Measurements from ENCODE around the gene CTDNEP1.
"Not testable (repeated sequence)": the region's sequence is repeated elsewhere in the genome, so short reads cannot be mapped to it uniquely, and the experiment has no call there.

CTDNEP1 gene

DNA sequence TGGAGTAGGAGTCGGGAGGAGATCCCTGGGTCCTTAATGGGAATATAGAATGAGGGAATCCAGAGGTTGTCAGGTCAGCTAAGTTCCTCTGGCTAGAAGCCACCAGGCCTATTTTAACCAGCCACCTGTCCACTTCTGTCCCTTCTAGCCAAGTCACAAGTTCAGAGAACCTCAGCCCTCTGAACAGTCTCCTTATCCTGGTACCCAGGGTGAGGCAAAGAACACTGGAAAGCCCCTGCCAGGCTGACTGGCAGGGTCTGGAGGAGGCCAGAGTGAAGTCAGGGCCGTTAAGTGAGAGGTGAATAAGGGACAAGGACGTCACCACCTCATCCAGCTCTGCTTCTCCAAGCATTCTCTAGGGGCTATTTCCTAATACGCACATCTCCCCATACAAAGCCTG lies 2.7 kb downstream of the CTDNEP1 start:
- DNase-seq (ENCODE audit: low spot score), result no peak

DNA sequence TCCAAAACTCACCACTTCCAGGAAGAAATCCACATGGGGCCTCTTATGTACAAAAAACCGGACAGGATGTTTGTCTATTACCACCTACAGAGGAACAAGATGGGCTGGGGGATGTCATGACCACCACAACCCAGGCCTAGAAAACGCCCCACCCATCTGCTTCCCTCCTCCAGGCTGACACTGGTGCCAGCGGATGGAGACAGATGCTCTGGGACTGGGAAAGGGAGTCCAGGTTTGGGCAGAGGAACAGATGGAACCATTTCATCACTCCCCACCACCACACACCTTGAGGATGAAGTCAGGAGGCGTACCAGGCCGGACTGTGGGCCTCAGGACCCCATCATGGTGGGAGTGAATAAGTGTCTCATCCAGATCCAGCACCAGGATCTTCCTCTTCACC lies 4.8 kb downstream of the CTDNEP1 start:
- no peak for DNase-seq (ENCODE audit: low spot score)

GRCh38 chr17:7243838-7244237 lies 7.7 kb downstream of the CTDNEP1 start:
- DNase-seq (ENCODE audit: low spot score), result not testable (repeated sequence)

DNA sequence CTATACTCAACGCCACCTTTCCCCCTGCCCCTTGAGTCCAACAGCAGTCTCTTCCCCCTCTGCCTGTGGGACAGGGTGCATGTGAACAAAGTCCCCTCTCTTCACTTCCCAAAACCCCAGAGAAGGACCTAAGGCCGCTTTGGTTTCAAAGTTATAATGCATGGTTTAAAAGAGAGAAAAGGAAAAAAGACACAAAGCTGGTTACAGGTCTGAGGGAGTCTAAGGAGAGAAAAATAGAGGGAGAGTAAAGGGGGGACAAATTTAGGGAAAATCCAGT lies 8.1 kb downstream of the CTDNEP1 start:
- DNase-seq (ENCODE audit: low spot score), result no peak

DNA sequence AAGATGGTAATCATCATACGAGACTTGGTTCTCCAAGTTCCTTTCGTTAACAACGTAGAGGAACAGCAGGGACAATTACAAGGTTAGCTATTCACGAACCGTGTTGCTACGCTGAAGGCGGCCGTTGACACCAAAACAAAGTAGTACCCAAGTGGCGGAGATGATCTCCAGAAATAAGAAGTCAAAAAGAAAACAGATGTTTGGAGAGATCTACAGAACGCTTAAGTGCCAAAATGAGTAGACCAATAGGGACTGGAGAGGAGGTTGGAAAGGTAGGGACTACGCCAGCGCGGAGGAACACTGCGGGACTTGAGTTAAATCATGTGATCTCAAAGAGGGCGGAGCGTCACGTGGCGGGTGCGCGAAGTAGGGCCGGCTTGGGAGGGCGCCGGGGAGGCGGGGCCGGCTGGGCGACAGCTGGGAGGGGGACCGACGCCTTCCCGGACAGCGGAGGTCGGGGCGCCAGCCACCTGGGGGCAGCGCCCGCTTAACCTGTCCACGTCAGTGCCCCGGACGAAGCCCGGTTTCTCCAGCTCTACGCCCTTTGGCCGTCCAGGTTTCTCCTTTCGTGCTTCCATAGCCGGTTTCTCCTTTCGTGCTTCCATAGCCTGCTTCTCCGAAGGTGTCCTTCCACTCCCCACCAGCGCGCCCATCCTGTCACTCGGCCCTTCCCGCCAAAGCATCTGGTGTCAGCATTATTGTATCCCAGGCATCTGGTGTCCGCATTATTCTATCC lies 8.6 kb downstream of the CTDNEP1 start:
- peak; percentile 90 for DNase-seq (ENCODE audit: low spot score)

DNA sequence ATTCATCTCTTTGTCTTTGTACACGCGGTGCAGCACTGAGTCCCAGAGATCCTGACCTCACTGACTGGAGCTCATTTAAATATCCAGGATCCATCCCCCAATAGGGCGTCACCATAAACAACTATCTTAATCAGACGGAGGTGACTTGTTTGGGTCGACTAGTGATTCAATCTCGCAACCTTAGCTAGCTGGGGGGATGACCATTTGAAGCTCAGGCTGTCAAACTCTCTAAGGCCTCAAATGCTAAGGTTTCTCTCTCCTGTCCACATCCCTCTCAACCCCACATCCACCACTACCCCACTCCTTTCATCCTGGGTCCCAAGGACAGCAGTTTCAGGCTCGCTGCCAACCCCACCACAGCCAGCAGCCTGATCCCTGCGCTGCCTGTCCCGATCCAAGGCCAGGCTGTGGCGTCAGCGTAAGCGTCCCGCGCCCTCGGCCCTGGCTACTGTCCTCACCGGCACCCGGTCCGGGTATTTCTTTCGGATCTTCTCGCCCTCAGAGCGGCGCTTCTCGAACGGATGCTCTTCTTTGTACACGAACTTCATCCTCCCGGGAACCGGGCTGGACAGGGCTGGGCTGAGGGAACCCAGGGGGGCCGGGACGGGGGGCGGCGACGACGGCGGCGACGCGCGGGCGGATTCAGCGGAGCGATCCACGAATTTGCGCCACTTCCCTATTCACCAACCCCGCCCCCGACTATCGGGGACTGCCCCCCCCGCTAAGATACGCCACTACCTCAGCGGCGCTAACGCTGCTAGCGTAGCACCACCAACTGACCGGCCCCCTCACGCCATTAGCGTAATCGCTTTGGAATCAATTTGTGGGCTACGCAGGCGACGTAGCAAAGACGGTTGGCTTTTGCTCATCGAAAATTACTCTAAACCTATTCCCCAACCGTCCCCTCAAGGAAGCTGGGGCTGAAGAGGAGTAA lies 9.5 kb downstream of the CTDNEP1 start, which contains the start of gene GABARAP:
GABARAP (minus strand) TSS at position 667 of the 934 bp plus-strand sequence; CDS start at position 548, 119 bp downstream.
- DNase-seq (ENCODE audit: low spot score), result peak; percentile 88

DNA sequence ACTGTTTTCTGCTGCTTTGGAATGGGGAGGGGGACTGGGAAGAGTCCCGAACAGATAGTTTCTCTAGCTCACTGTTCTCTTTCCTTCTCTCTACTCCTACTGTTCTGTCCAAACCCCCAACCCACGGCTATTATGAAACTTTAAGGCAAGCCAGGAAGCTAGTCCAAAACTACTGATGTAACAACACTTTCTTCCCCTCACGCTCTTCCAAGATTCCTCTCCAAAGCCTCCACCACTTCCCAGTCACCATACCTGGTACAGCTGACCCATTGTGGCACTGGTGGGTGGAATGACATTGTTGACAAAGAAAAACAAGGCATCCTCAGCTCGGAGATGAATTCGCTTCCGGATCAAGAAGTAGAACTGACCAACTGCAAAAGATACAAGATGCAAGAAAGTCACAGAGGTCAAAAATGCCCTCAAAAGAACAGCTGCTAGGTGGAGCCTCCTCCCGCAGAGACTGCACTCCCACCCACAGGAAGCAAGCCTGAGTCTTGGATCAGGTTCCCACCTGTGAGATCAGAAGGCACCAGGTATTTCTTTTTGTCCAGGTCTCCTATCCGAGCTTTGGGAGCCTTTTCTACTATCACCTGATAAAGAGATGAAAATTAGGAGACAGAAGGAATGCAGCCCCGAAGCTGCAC lies 10.3 kb downstream of the CTDNEP1 start:
- DNase-seq (ENCODE audit: low spot score), result no peak

DNA sequence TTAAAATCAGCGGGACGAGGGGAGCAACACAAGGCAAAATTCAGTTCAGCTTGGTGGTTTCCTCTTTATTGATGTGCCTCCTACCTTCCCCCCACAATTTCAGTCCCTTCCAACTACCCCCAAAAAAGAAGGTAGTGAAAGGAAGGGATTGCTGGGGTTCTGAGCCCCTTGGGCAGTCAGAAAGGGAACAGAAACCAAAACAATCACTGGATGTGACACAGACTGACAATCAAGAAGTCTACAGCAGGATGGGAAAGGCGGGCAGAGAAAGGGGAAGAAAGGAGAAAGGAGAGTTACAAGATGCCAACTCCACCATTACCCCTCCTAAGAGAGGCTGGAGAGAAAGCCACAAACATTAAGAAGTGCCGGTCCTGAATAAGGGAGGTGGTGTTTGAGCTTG lies 11.2 kb downstream of the CTDNEP1 start:
- DNase-seq (ENCODE audit: low spot score), result no peak

DNA sequence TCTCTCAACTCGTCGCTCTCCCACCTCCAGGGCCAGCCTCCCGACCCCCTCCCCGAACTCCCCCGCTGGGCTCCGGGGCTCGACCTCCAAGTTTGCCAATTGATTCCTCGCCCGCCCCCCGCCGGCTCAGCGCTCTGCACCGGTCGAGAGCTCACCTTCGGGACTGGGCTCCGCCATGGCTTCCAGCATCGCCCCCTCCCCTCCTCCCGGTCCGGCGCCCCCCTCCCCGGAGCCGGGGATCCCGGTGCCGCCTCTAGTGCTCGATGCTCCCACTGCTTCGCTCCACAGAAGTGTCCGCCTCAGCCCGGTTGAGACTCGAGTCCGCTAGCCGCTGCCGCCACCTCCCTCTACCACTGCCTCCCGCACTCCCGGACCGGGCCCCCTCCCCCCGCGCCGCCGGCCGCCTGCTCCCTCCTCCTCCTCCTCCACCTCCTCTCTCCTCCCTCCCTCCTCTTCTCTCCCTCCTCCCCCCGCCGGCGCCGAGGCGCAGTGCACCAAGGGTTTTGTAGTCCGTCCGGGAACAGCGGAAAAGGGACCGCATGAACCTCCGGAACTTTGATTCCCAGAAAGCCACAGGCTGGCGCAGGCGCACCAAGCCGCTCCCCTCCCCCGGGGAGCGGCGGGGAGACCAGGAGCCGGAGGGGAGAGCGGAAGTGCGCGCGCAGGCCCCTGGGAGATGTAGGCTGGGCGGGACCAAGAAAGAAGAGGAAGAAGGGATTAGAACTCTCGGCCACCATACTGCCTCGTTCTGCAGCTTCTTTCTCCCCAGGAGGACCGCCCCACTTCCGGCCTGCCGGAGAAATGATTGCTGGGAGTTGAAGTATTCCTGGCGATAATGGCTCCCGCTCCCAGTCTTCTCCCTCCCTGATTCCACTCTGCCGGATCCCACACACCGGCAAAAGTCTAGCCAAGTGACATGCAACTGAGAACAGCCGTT lies 12.2 kb downstream of the CTDNEP1 start, which contains the start of gene PHF23:
PHF23 (minus strand) TSS at position 367 of the 937 bp plus-strand sequence; CDS start at position 189, 178 bp downstream.
- DNase-seq (ENCODE audit: low spot score), result peak; percentile 99

- no peak for DNase-seq (ENCODE audit: low spot score)
These were observed 13.0 kb downstream of the CTDNEP1 start for GRCh38 chr17:7238420-7239090.

- peak; percentile 80 for DNase-seq (ENCODE audit: low spot score)
These were observed 13.6 kb downstream of the CTDNEP1 start for GRCh38 chr17:7237761-7238419.

- no peak for DNase-seq (ENCODE audit: low spot score)
These were observed 14.2 kb downstream of the CTDNEP1 start for GRCh38 chr17:7237266-7237760.

- no peak for DNase-seq (ENCODE audit: low spot score)
These were observed 14.7 kb downstream of the CTDNEP1 start for GRCh38 chr17:7236808-7237207.

DNA sequence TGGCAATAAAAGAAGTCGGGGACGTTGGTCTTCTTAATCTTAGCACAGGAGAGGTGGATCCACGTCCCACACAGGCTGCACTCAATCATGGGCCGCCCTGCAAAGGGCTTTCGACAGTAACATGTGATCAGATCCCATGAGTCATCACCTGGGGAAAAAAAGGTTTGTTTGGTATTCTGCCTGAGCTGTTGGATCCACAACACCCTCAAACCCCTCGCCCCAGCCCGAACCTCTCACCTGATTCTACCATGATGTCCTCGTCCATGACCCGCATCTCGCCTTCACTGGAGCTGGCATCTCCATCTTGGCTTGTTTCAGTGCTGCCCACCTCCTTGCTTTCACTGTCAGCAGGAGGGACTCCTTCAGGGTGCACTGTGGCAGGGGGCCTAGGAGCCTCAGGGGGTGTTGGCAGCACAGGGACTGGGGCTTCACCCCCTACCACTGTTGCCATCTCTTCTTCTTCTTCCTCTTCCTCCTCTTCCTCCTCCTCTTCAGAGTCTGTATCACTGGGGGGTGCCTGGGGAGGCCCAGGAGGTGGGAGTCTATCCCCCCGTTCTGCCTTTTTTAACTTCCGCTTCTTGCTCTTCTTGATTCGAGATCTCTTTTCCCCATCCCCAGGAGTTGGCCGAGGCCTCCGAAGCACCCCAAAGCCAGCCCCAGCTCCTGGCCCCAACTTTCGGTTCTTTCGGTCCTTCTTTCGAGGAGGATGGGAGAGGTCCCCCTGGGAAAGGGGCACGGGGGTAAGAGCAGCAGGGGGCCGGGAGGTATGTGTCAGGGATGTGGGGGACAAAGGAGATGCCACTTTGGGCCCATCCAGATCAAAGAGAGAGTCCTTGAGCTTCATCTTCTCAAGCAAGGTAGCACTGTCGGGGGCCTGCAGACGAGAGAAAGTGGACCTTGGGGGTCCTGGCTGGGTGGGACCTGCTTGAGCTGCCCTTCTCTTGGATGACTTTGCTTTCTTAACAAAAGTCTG lies 15.6 kb downstream of the CTDNEP1 start:
- no peak for DNase-seq (ENCODE audit: low spot score)

DNA sequence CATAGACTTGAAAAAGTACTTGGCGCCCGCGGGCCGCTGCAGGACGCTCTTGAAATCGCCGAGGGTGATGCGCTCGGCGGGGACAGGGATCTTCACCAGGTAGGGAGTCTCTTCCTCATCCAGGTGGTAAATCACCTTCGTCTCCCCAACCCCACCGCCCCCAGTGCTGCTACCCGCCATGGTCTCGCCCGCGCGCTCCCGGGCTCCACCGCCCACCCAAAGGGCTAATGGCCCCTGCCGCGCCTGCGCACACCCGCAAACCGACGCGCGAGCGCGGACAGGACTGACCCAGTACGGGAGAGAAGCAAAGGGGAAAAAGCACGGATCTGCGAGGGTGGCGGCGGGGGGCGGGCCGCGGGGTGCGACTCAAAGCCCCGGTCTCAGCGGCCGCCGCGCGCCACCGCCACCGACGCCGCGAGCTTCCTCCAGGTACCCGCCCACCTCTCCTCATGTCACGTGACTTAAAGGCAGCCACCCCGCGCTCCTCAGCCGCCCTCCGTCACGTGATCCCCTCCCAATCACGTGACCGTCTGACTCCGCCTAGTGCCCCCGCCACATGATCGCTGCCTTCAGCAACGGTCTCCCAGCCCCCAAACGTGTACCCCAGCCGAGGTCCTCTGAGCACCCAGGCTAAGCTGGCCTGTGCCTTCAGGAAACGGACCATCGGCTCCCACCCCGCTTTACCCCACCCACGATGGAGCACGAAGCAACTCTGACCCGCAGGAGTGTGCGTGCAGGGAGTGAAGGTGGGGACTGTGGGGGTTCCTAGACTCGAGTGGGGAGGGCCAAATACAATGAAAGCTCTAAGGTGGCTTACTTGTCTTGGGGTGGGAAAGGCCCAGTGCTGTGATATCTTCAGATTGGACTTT lies 17.2 kb downstream of the CTDNEP1 start, which contains the start of gene DVL2:
DVL2 (minus strand) TSS at position 435 of the 869 bp plus-strand sequence; CDS start at position 180, 255 bp downstream.
- peak; percentile 96 for DNase-seq (ENCODE audit: low spot score)

GRCh38 chr17:7233701-7234082 lies 17.8 kb downstream of the CTDNEP1 start:
- DNase-seq (ENCODE audit: low spot score), result no peak

GRCh38 chr17:7232114-7232513 lies 19.4 kb downstream of the CTDNEP1 start:
- no peak for DNase-seq (ENCODE audit: low spot score)

DNA sequence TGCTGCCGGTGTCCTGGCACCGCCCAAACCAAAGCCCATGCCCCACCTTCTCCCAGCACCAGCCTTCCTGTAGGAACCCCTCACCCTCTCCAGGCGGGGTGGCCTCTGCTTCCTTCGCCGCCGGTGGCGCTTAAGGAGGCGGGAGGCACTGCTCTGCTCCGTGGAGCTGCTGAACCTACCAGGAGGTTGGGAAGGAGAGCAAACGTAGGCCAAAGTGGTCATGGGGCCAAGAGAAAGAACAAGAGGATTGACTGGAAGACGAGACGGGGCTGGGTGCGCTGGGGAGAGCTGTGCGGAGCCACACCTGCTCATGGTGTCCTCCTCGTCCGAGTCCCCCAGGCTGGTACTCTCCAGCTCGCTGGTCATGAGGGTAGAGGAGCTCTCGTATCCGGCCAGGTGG lies 22.0 kb downstream of the CTDNEP1 start:
- no peak for DNase-seq (ENCODE audit: low spot score)

Measured in AG08396 (cell line).